Occipital lobe (tissue), 2 donors: ENCODE results near the gene PLA2G5. TPM values are rescaled to one million over a fixed set of nuclear protein-coding genes. Genes with fewer than 3 reads are reported as not detected.
A peak's percentile ranks its signal among the peaks of the same experiment; 100 is the strongest.
"Not testable (repeated sequence)": the region's sequence is repeated elsewhere in the genome, so short reads cannot be mapped to it uniquely, and the experiment has no call there.

Source experiments
- DNase-seq: peaks from one replicate; lab custom pipeline; 2025; lab: John Stamatoyannopoulos, UW
- total RNA-seq: library from RNA; depleted of rRNA; stranded (reverse); fragments of >200 nt; gene quantifications from one replicate; pipeline ENCODE4 v1.2.3, GENCODE V29; 2014

Gene PLA2G5, protein sequence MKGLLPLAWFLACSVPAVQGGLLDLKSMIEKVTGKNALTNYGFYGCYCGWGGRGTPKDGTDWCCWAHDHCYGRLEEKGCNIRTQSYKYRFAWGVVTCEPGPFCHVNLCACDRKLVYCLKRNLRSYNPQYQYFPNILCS
- 0.16 TPM for total RNA-seq

- peak; percentile 9 for DNase-seq
Observed at GRCh38 chr1:20069874-20070273, at the start of gene PLA2G5. PLA2G5 (plus strand) TSS chr1:20070194; CDS start chr1:20084831, 14,637 bp downstream.

DNA sequence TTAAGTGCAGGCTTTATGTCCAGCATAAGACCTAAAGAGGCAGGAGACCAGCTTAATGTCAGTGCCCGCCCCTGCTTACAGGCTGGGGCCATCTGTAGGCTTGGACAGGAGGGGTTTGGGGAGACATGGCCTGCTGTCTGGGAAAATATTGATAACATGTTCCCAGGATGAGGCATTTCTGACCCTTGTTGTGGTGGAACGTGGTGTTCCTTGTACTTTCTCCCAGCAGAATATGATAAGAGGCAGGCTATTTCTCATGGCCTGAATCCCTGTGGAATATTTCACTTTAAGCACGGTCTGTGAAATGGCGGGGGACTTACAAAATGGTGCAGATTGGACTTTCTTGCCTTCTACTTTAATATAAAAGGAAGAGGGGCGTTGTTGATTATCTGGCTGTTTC is 41.9 kb upstream of the PLA2G5 start:
- no peak for DNase-seq

DNA sequence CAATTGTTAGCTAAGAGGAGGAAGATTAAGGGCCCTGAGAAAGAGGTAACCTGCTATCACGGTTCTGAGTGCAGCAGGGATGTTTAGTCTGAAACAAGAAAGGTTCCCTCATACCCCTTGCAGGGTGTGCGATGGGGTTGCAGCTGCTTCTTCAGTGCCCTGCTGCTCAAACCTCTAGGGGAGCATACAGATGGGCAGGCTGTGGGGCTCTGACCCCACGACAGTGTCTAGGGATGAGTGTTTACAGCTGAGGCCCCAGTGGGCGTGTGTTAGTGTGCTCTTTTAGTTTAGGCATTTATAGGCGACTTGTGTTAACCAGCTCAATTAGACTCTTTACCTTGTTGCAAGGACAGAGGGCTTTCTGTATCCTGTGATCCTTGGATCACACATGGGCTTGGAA is 41.3 kb upstream of the PLA2G5 start:
- DNase-seq: no peak

DNA sequence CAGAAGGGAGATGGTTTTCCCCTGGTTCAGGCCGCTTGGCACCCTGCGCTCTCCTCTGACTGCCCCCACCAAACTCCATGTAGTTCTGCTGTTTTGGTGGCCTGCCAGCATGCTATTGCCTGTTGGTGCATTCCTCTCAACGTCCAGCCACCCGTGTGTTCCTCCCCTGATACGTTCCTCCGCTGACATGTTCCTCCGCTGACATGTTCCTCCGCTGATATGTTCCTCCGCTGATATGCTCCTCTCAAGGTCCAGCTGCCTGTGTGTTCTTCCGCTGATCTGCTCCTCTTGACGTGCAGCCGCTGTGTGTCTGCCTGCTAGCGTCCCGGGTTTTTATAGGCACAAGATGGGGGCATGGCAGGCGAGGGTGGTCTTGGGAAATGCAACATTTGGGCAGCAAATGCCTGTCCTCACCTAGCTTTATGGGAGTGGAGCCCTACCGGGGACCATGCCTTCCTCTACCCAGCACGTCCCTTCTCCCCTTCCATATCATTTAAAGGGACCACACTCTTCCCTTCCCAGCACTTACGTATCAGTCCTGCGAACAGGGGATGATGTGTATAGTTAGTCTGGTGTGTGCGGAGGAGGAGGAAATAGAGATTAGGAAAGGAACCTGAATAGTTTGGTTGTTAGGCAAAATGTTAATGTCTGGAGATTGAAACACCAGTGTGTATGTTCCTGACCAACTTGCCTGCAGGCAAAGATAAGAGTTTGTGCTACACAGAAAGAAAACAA is 40.6 kb upstream of the PLA2G5 start:
- no peak for DNase-seq

- not testable (repeated sequence) for DNase-seq
Observed at GRCh38 chr1:20030436-20031151, 39.4 kb upstream of the PLA2G5 start.

GRCh38 chr1:20031161-20031560 is 38.8 kb upstream of the PLA2G5 start:
- no peak for DNase-seq

DNA sequence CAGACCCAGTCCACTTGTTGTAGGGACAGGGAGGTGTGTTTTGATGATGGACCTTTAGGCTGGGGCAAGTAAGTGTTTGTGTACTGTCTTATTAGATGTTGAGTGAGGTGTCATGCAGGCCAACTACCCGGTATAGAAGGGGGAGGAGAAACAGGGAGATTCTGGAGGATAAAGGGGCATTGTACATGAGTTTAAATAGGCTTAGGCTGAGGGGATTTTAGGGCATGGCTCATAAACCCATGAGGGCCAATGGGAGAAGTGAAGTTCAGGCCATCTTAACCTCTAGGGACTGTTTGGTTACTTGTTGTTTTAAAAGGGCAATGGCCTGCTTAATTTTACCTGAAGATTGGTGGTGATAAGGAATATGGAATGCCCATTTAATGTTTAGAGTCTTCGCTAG is 38.2 kb upstream of the PLA2G5 start:
- DNase-seq: no peak

GRCh38 chr1:20032425-20032824 is 37.6 kb upstream of the PLA2G5 start:
- DNase-seq: no peak

DNA sequence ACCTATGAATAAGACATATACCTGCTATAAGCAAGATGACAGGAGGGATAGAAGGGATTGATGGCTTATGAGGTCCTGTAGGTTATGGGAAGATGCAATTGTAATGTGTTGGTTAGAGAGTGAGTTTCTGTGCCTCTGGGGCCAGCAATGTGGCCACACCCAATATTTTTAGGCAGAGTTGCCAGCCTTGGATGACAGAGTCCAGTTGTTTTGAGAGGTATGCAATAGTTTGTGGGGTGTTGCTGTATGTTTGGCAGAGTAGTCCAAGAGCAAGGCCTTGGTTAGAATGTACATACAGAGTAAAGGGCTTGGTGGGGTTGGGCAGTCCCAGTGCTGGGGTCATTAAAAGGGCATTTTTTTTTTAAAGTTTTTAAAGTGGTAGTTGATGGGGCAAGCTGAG is 36.6 kb upstream of the PLA2G5 start:
- DNase-seq: no peak

GRCh38 chr1:20035114-20035513 is 34.9 kb upstream of the PLA2G5 start:
- DNase-seq: no peak

DNA sequence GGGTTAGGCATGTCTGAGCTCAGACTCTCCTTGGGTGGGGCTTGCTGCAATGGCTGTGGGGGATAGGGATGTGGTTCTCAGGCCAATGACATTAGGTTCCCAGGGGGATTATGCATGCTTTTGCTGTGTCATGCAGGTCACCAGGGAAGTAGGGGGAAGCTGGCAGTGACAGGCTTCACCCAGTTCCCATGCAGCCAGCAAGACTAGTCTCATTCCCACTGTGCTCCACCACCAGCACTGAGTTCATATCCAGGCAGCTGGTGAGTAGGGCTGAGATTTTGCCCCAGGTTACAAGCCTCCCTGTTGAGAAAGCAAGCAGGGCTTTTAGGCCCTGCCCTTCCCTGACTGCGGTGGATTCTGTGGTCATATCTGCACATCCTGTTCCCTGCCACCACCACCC is 32.1 kb upstream of the PLA2G5 start:
- DNase-seq: no peak

- DNase-seq: no peak
Observed at GRCh38 chr1:20047096-20047495, 22.9 kb upstream of the PLA2G5 start.

GRCh38 chr1:20048563-20048962 is 21.4 kb upstream of the PLA2G5 start:
- no peak for DNase-seq

GRCh38 chr1:20049056-20049798 is 20.8 kb upstream of the PLA2G5 start:
- DNase-seq: not testable (repeated sequence)

DNA sequence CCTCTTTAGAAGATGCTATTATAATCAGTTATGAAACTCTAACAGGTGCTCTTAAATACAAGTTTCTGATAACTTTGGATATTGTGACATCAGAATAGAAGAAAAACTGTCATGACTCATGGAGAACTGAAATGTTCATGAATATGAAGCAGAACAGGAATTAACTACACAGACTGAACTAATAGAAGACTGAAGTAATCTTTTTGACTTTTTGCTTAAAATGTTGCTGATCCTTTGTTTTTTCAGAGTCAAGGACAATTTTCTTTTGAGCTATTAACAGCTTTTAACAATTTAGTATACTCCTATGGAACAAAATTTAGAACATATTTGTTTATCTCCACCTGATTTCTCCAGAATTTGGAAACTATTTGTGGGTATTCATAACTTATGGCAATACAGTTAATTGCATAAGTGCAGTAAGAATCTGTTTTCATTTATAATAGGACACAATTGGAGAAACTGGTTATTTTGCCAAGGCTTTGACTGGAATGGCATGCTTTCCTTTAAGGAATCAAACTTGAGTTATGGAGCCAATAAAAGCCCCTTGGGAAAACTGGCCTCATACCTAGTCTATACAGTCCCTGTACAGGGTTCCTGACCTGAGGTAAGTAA is 18.7 kb upstream of the PLA2G5 start:
- no peak for DNase-seq

DNA sequence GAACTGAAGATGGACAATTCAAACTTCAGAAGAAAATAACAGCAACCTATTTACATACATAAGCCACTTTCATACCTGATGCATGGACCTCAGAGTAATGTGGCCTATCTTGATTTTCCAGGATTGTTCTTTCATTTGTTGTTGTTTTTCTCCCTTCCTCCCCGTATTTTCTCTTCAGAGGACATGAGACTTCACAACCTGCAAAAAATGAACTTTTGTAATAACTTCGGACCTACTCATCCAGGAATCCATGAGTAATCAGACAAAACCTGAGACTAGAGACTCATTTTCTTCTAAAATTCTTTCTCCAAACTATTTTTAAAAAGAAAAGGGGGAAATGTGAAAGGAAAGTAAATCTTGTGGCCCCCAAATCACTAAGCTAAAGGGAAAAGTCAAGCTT is 17.6 kb upstream of the PLA2G5 start:
- DNase-seq: no peak

DNA sequence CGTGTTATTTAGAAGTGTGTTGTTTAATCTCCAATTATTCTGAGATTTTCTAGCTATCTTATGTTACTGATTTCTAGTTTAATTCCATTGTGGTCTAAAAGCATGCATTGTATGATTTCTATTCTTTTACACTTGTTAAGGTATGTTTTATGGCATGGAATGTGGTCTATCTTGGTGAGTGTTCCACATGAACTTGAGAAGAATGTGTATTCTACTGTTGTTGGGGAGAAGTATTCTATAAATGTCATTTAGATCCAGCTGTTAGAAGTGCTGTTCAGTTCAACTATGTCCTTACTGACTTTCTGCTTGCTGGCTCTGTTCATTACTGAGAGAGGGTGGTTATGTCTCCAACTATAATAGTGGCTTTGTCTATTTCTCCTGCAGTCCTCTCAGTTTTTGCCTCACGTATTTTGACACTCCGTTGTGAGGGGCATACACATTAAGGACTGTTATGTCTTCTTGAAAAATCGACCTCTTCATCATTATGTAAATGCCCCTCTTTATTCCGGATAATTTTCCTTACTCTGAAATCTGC is 12.0 kb upstream of the PLA2G5 start:
- no peak for DNase-seq

- DNase-seq: peak; percentile 44
Observed at GRCh38 chr1:20058531-20058930, 11.5 kb upstream of the PLA2G5 start.

DNA sequence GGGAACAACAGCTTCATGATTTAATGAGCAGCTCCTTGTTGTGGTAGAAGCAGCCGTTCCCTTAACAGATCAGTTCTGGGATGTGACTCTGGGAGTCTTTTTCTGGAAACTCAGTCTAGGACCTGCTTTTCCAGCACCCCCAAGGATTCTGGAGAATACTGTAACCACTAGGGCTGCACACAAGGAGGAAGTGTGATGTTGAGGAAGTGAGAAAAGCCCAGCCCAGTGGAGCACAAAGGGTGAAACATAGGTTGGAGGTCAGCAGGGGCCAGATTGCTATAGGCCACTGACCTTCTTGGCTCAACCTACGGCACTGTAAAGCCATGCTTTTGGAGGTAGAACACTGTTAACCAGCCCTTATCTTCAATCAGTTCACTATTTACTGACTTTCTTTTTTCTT is 10.1 kb upstream of the PLA2G5 start:
- DNase-seq: no peak

GRCh38 chr1:20060791-20061190 is 9.2 kb upstream of the PLA2G5 start:
- DNase-seq: not testable (repeated sequence)

GRCh38 chr1:20061866-20062265 is 8.1 kb upstream of the PLA2G5 start:
- no peak for DNase-seq
